Stomach (tissue), 4 donors: Measurements from ENCODE around the gene REC8.

Experiments used
- CTCF ChIP-seq, 7 experiments: fragments of 450-650 bp in 4 of 7; fragments of 200-600 bp in 3 of 7; sonication (generic) in 3 of 7; IDR thresholded peaks; one replicate each; pipeline ENCODE4 v1.5.1; 2016 to 2019; ENCODE audit warnings: antibody characterized with exemption in 7 of 7, control low read depth in 2 of 7, mild to moderate bottlenecking in 1 of 7
- POLR2A ChIP-seq, 4 donors: fragments of 450-650 bp; IDR thresholded peaks; one replicate each; pipeline ENCODE4 v1.6.1; 2016; ENCODE audit warnings: antibody characterized with exemption in 4 of 4, control low read depth in 2 of 4, mild to moderate bottlenecking in 1 of 4, moderate library complexity in 1 of 4
- POLR2AphosphoS5 ChIP-seq, 3 donors: sonication (generic); formaldehyde crosslinking; IDR thresholded peaks; one replicate each; pipeline ENCODE4 v1.6.1; 2016; ENCODE audit warnings: antibody characterized with exemption in 3 of 3

DNA sequence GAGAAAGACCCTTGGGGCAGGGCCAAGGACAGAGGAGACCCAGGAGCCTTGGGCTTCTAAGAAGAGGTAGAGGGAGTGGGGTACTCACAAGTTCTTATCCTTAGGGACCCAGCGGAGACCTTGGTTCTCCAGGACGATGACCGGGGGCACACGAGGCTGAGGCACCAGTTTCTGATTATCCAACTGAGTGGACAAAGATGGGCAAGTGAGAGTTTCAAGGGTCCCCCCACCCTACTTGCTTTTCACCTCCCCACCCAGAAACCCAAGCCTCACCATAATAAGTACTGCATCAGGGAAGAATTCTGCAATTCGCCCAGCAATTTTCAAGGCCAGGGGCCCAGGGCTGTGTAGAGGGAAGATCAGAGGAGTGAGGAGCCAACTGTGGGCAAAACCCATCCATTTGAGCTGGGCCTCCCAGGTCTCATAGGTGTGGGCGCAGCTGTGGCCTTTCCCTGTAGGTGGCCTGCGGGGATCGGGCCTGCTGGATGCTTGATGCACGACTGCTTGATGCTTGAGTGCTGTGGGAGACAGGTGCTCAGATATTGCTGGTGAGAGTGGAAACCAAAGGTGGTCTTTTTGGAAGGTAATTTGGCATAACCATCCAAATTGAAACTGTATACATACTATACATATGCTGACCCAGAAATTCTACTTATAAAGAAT lies 32.5 kb upstream of the REC8 start:
- TF ChIP-seq POLR2AphosphoS5 (IDR thresholded peaks at IDR 0.05) (no peak), POLR2A (IDR thresholded peaks at IDR 0.05) (no peak), CTCF (IDR thresholded peaks at IDR 0.05) (no peak)
